CD4-positive, alpha-beta T cell (primary cell): ENCODE data around the gene PRKN. TPM values are rescaled to one million over a fixed set of nuclear protein-coding genes. Genes with fewer than 3 reads are reported as not detected.
"Not testable (repeated sequence)": the region's sequence is repeated elsewhere in the genome, so short reads cannot be mapped to it uniquely, and the experiment has no call there.

Source experiments
- ATAC-seq: fragments of 200-7000 bp; cut with Tn5 transposase; one replicate; pipeline ENCODE4 v1.10.0; 2022; ENCODE audit warnings: mild to moderate bottlenecking; ENCODE audit not compliant: poor library complexity
- CTCF ChIA-PET: fragments of 350-600 bp; sonication (Branson Sonifier 250); formaldehyde crosslinking; loops from one replicate; lab custom pipeline; 2021; ENCODE audit warnings: antibody characterized with exemption, inconsistent platforms; lab: Charles Lee
- POLR2A ChIA-PET: fragments of 350-600 bp; sonication (Branson Sonifier 250); formaldehyde crosslinking; loops from one replicate; lab custom pipeline; 2021; ENCODE audit warnings: antibody characterized with exemption, inconsistent platforms; lab: Charles Lee
- DNase-seq, 14 experiments: peaks; one replicate each; pipeline ENCODE4 v3.0.0-alpha.2; 2013 to 2020; ENCODE audit warnings: mixed read lengths in 2 of 14
- H3K27ac ChIP-seq, 2 donors: one replicate each; pipeline versions ENCODE4 v1.5.1 to v1.7.0; 2013; ENCODE audit warnings: low read length in 2 of 2, low read depth in 1 of 2, mild to moderate bottlenecking in 1 of 2
- H3K27me3 ChIP-seq, 2 experiments: 1 replicate in 1 of 2; 2 replicates in 1 of 2; pipeline versions ENCODE4 v1.6.1 to v1.7.0; 2013; ENCODE audit warnings: low read length in 2 of 2, control low read depth in 1 of 2, mild to moderate bottlenecking in 1 of 2, moderate library complexity in 1 of 2; ENCODE audit not compliant: insufficient read depth in 2 of 2, control insufficient read depth in 1 of 2
- H3K36me3 ChIP-seq: one replicate; pipeline ENCODE4 v1.6.1; 2013; ENCODE audit warnings: low read length, control low read depth; ENCODE audit not compliant: insufficient read depth
- H3K4me1 ChIP-seq: one replicate; pipeline ENCODE4 v1.6.1; 2013; ENCODE audit warnings: low read length, control low read depth; ENCODE audit not compliant: insufficient read depth
- H3K4me3 ChIP-seq: one replicate; pipeline ENCODE4 v1.5.1; 2013; ENCODE audit warnings: mild to moderate bottlenecking, low read length, moderate library complexity
- H3K9me3 ChIP-seq, 2 experiments: 1 replicate in 1 of 2; 2 replicates in 1 of 2; pipeline versions ENCODE4 v1.6.1 to v1.7.0; 2013; ENCODE audit warnings: low read length in 2 of 2, mild to moderate bottlenecking in 2 of 2, control low read depth in 1 of 2, moderate library complexity in 1 of 2; ENCODE audit not compliant: control insufficient read depth in 1 of 2, insufficient read depth in 1 of 2
- H3K27ac Mint-ChIP-seq: one replicate; pipeline ENCODE4 v1.8.0; 2020; ENCODE audit warnings: mixed read lengths
- H3K27me3 Mint-ChIP-seq: one replicate; pipeline ENCODE4 v1.8.0; 2021; ENCODE audit warnings: mixed read lengths
- H3K36me3 Mint-ChIP-seq: one replicate; pipeline ENCODE4 v1.8.0; 2021; ENCODE audit warnings: low read depth, mixed read lengths
- H3K4me1 Mint-ChIP-seq: one replicate; pipeline ENCODE4 v1.8.0; 2021; ENCODE audit warnings: low read depth, mixed read lengths
- H3K4me3 Mint-ChIP-seq: one replicate; pipeline ENCODE4 v1.8.0; 2020; ENCODE audit warnings: mild to moderate bottlenecking, mixed read lengths
- H3K9me3 Mint-ChIP-seq: one replicate; pipeline ENCODE4 v1.8.0; 2020; ENCODE audit warnings: mixed read lengths
- intact Hi-C, 2 experiments: fragments of 100-400 bp; cut with DNase I in 1 of 2; cut with micrococcal nuclease in 1 of 2; formaldehyde crosslinking; loops; one replicate each; pipeline versions ENCODE4 v1.15.1 to v1.9.0; 2023 to 2025; cut with DNase I, micrococcal nuclease
- total RNA-seq, 174 experiments: library from RNA in 2 of 174; stranded (reverse) in 2 of 174; gene quantifications; one replicate each; pipeline ENCODE4 v1.2.3 and lab custom pipeline; 2021 to 2026
- TF ChIP-seq, protein P1 (sequence below): fragments of 200-600 bp; IDR thresholded peaks from one replicate; pipeline ENCODE4 v1.8.0; 2022; ENCODE audit warnings: antibody characterized with exemption, mild to moderate bottlenecking

Gene PRKN
- total RNA-seq, 2 experiments from 2014 or later, result 5.2 to 5.4 TPM

DNA sequence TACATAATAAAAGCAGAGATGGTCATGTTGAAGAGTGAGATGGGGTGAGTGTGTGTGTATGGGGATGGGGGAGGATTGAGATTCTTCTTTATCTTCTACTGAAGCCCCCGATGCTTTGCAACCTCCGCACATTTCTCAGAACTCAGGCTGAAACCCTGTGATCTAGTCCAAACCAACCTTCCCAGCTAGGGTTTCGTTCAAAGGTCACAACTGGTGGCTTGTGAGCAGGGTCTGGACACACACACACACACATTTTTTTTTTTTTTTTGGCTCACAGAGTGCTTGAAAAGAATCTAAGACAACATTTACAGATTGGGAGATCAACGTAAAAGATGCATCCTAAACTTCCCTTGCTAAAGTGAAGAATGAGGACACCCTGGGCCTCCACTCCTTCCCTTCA, 1228.7 kb downstream of the PRKN start:
- H3K36me3 Mint-ChIP-seq, result no peaks in the 10 kb centered on the region
- H3K4me3 Mint-ChIP-seq, result no peak overlapping the region
- ChIA-PET CTCF (no interaction called here), POLR2A (no interaction called here)
- Histone ChIP-seq H3K27ac (no peak overlapping the region), H3K9me3 (no peaks in the 10 kb centered on the region), H3K4me3 (no peak overlapping the region), H3K27me3 (no peaks in the 10 kb centered on the region), H3K4me1 (no peaks in the 10 kb centered on the region), H3K36me3 (no peaks in the 10 kb centered on the region)
- H3K9me3 Mint-ChIP-seq, result peaks cover 18% of the 10 kb centered on the region
- TF ChIP-seq, protein P1, sequence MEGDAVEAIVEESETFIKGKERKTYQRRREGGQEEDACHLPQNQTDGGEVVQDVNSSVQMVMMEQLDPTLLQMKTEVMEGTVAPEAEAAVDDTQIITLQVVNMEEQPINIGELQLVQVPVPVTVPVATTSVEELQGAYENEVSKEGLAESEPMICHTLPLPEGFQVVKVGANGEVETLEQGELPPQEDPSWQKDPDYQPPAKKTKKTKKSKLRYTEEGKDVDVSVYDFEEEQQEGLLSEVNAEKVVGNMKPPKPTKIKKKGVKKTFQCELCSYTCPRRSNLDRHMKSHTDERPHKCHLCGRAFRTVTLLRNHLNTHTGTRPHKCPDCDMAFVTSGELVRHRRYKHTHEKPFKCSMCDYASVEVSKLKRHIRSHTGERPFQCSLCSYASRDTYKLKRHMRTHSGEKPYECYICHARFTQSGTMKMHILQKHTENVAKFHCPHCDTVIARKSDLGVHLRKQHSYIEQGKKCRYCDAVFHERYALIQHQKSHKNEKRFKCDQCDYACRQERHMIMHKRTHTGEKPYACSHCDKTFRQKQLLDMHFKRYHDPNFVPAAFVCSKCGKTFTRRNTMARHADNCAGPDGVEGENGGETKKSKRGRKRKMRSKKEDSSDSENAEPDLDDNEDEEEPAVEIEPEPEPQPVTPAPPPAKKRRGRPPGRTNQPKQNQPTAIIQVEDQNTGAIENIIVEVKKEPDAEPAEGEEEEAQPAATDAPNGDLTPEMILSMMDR, result no peak
- no peaks in the 10 kb centered on the region for H3K27me3 Mint-ChIP-seq
- no peak overlapping the region for H3K27ac Mint-ChIP-seq
- DNase-seq (no peak), ATAC-seq (no peak)
- intact Hi-C loops, result no loop called here
- H3K4me1 Mint-ChIP-seq, result no peaks in the 10 kb centered on the region

DNA sequence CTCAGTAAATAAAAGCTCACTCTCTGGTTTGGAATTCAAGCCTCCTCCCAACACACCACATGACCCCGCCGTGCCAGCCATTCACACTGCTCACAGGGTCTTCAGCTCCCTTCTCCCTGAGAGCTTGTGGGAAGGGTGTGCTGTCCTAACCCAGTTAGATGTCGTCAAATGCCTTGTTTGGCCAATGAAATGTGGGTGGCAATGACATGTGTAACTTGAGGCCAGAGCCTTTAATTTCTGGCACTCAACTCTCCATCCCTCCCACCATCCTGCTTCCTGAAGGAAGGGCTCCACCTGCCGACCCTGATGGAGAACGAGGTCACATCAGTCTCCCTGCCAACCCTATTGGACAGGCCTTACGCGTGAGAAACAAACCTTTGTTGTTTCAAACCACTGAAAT, 1229.2 kb downstream of the PRKN start:
- CTCF ChIA-PET, result no interaction called here
- no peak for DNase-seq

DNA sequence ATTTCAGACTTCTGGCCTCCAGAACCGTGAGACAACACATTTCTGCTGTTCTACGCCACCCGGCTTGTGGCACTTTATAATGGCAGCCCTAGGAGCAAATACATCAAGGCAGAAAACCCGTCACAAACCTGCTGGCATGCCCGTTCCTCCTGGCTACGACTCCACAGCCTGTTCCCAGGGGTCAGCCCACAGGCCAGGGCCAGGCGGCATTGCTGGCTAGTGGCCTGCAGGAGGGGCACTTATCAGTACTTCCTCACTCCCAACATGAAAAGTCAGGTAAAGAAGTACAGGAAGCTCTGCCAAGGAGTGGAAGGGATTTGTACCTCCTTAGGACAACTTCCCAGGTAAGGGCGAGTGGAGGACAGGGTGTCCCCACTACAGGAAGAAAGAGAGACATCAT, 1230.6 kb downstream of the PRKN start:
- Histone ChIP-seq H3K27me3 (no peaks in the 10 kb centered on the region), H3K4me1 (no peaks in the 10 kb centered on the region), H3K36me3 (no peaks in the 10 kb centered on the region), H3K27ac (no peak overlapping the region), H3K4me3 (no peak overlapping the region), H3K9me3 (no peaks in the 10 kb centered on the region)
- CTCF ChIA-PET, result no interaction called here
- H3K36me3 Mint-ChIP-seq, result no peaks in the 10 kb centered on the region
- TF ChIP-seq, protein P1, result no peak
- no peaks in the 10 kb centered on the region for H3K27me3 Mint-ChIP-seq
- no peaks in the 10 kb centered on the region for H3K4me1 Mint-ChIP-seq
- DNase-seq, result no peak
- no peak overlapping the region for H3K27ac Mint-ChIP-seq
- no peak for ATAC-seq
- POLR2A ChIA-PET, result no interaction called here
- peaks cover 16% of the 10 kb centered on the region for H3K9me3 Mint-ChIP-seq
- H3K4me3 Mint-ChIP-seq, result no peak overlapping the region
- intact Hi-C loops, result no loop called here

More for the DNA sequence above, 1229.2 kb downstream of the PRKN start:
- Mint-ChIP-seq H3K9me3 (peaks cover 20% of the 10 kb centered on the region), H3K36me3 (no peaks in the 10 kb centered on the region), H3K4me1 (no peaks in the 10 kb centered on the region), H3K4me3 (no peak overlapping the region), H3K27me3 (no peaks in the 10 kb centered on the region), H3K27ac (no peak overlapping the region)
- POLR2A ChIA-PET, result no interaction called here
- TF ChIP-seq, protein P1, result no peak
- Histone ChIP-seq H3K4me1 (no peaks in the 10 kb centered on the region), H3K9me3 (no peaks in the 10 kb centered on the region), H3K36me3 (no peaks in the 10 kb centered on the region), H3K27ac (no peak overlapping the region), H3K4me3 (no peak overlapping the region), H3K27me3 (no peaks in the 10 kb centered on the region)
- intact Hi-C loops, result no loop called here
- no peak for ATAC-seq

DNA sequence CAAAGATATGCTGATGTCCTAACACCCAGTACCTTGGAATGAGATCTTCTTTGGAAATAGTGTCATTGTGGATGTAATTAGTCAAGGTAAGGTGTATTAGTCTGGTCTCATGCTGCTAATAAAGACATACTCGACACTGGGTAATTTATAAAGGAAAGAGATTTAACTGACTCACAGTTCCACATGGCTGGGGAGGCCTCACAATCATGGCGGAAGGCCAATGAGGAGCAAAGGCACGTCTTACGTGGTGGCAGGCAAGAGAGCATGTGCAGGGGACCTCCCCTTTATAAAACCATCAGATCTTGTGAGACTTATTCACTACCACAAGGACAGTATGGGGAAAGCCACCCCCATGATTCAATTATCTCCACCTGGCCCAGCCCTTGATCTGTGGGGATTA, 1231.3 kb downstream of the PRKN start:
- H3K4me1 Mint-ChIP-seq, DNase-seq, H3K36me3 Mint-ChIP-seq, ATAC-seq, intact Hi-C loops, H3K4me3 Mint-ChIP-seq, H3K9me3 ChIP-seq, H3K27ac ChIP-seq, H3K27me3 Mint-ChIP-seq, H3K27ac Mint-ChIP-seq, CTCF ChIA-PET, H3K4me3 ChIP-seq, POLR2A ChIA-PET, H3K36me3 ChIP-seq, H3K4me1 ChIP-seq, H3K27me3 ChIP-seq: not testable (repeated sequence)
- peaks cover 16% of the 10 kb centered on the region for H3K9me3 Mint-ChIP-seq
